Cardiac muscle cell (in vitro differentiated cells and primary cell): ENCODE data around the gene KLHDC4. TPM values are rescaled to one million over a fixed set of nuclear protein-coding genes. Genes with fewer than 3 reads are reported as not detected.

ENCODE experiments used
- DNase-seq, 2 donors: peaks; one replicate each; pipeline versions ENCODE4 v3.0.0 to v3.0.0-alpha.2; 2010 to 2017; ENCODE audit warnings: low read depth in 1 of 2, low spot score in 1 of 2
- H3K27ac ChIP-seq: fragments of 200-600 bp; sonication (generic); 2 replicates; pipeline ENCODE4 v1.5.1; 2016
- H3K27me3 ChIP-seq: fragments of 200-600 bp; sonication (generic); 2 replicates; pipeline ENCODE4 v1.6.0; 2016; ENCODE audit warnings: control low read depth
- H3K36me3 ChIP-seq: fragments of 200-600 bp; sonication (generic); 2 replicates; pipeline ENCODE4 v1.5.1; 2016; ENCODE audit warnings: control low read depth
- H3K4me1 ChIP-seq: fragments of 200-600 bp; sonication (generic); 2 replicates; pipeline ENCODE4 v1.8.1; 2017; ENCODE audit warnings: low read depth, mild to moderate bottlenecking, mixed run types
- H3K4me3 ChIP-seq: fragments of 200-600 bp; sonication (generic); 2 replicates; pipeline ENCODE4 v1.5.1; 2016; ENCODE audit warnings: mild to moderate bottlenecking
- H3K9me3 ChIP-seq: fragments of 200-600 bp; sonication (generic); 2 replicates; pipeline ENCODE4 v1.5.1; 2017; ENCODE audit warnings: low read depth, mild to moderate bottlenecking, control low read depth
- polyA plus RNA-seq: library from polyadenylated mRNA; unstranded; fragments of >200 nt; fragmentation: Nextera tagmentation; extraction: Ambion mirVana; gene quantifications from 2 replicates; pipeline ENCODE4 v1.2.1, GENCODE V29; 2016
- total RNA-seq: library from RNA; depleted of rRNA; stranded (reverse); fragments of >200 nt; gene quantifications from 2 replicates; pipeline ENCODE4 v1.2.3, GENCODE V29; 2016
- TF ChIP-seq, protein P1 (sequence below): IDR thresholded peaks from 2 replicates; pipeline ENCODE4 v1.5.1; 2012; ENCODE audit warnings: low read depth, mild to moderate bottlenecking, low read length

The KLHDC4 gene
- total and polyA plus RNA-seq, 2 experiments from 2014 or later: 13.7 to 18.0 TPM

DNA sequence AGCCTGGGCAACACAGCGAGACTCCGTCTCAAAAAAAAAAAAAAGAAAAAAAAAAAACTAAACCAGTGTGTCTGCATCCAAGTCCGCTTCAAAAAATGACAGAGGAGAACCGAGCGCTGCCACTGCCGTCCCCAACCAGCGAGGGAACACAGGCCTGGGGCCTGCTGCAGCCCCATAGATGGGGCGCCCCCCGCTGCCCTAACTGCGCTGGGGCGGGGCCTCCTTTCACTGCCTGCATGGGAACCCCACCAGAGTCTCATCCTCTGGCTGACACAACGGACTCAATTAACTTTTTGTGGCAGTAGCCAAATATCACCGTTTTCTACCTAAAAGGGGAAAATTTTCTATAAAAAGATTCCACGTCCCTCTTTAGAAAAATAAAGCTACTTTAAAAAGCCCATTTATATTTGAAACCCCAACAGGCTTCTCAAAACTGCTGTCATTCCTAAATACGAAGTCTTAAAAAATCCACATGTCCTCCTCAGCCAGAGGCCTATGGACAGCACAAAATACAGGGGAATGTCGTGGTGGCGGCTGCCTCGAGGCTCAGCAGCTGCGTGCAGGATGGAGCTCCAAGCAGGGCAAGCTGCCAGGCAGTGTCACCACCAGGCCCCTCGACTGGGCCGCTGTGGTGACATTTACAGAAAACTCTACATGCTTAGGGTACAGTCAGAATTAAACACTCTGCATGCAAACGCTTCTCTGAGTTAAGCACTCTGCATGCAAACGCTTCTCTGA is 30.3 kb downstream of the KLHDC4 start:
- Histone ChIP-seq H3K27me3 (no peaks in the 10 kb centered on the region), H3K4me3 (no peak overlapping the region), H3K36me3 (no peaks in the 10 kb centered on the region), H3K9me3 (no peaks in the 10 kb centered on the region), H3K4me1 (no peaks in the 10 kb centered on the region), H3K27ac (no peak overlapping the region)
- no peak for DNase-seq
- TF ChIP-seq, protein P1, sequence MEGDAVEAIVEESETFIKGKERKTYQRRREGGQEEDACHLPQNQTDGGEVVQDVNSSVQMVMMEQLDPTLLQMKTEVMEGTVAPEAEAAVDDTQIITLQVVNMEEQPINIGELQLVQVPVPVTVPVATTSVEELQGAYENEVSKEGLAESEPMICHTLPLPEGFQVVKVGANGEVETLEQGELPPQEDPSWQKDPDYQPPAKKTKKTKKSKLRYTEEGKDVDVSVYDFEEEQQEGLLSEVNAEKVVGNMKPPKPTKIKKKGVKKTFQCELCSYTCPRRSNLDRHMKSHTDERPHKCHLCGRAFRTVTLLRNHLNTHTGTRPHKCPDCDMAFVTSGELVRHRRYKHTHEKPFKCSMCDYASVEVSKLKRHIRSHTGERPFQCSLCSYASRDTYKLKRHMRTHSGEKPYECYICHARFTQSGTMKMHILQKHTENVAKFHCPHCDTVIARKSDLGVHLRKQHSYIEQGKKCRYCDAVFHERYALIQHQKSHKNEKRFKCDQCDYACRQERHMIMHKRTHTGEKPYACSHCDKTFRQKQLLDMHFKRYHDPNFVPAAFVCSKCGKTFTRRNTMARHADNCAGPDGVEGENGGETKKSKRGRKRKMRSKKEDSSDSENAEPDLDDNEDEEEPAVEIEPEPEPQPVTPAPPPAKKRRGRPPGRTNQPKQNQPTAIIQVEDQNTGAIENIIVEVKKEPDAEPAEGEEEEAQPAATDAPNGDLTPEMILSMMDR: no peak

DNA sequence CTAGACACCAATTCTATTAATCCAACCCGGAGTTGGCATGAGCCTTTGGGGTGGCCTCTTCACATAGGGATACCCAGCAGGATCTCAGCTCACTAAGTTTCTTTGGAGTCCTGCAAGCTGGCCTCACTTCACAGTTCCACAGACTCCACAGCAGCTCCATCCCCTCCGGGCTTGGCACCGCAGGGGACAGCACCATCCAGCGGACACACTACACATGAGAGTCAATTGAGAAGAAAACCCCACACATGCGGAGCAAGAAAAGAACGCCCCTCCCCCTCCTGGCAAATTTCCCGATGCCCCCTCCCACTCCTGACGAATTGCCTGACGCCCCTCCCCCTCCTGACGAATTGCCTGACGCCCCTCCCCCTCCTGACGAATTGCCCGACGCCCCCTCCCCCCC is 31.1 kb downstream of the KLHDC4 start:
- H3K9me3 ChIP-seq: no peaks in the 10 kb centered on the region
- TF ChIP-seq, protein P1: no peak
- H3K36me3 ChIP-seq: no peaks in the 10 kb centered on the region
- H3K4me3 ChIP-seq: no peak overlapping the region
- H3K27me3 ChIP-seq: no peaks in the 10 kb centered on the region
- no peak overlapping the region for H3K27ac ChIP-seq
- peaks cover 1% of the 10 kb centered on the region for H3K4me1 ChIP-seq
- DNase-seq: no peak

- TF ChIP-seq, protein P1: no peak
- no peaks in the 10 kb centered on the region for H3K36me3 ChIP-seq
- H3K27me3 ChIP-seq: no peaks in the 10 kb centered on the region
- H3K27ac ChIP-seq: no peak overlapping the region
- no peak for DNase-seq
- H3K4me1 ChIP-seq: peaks cover 6% of the 10 kb centered on the region
- H3K9me3 ChIP-seq: no peaks in the 10 kb centered on the region
- no peak overlapping the region for H3K4me3 ChIP-seq
Observed at GRCh38 chr16:87733190-87733589, 32.6 kb downstream of the KLHDC4 start.

GRCh38 chr16:87731607-87732006 is 34.2 kb downstream of the KLHDC4 start:
- Histone ChIP-seq H3K4me3 (no peak overlapping the region), H3K27ac (no peak overlapping the region), H3K9me3 (no peaks in the 10 kb centered on the region), H3K4me1 (peaks cover 6% of the 10 kb centered on the region), H3K27me3 (no peaks in the 10 kb centered on the region), H3K36me3 (no peaks in the 10 kb centered on the region)
- TF ChIP-seq, protein P1: no peak
- no peak for DNase-seq

DNA sequence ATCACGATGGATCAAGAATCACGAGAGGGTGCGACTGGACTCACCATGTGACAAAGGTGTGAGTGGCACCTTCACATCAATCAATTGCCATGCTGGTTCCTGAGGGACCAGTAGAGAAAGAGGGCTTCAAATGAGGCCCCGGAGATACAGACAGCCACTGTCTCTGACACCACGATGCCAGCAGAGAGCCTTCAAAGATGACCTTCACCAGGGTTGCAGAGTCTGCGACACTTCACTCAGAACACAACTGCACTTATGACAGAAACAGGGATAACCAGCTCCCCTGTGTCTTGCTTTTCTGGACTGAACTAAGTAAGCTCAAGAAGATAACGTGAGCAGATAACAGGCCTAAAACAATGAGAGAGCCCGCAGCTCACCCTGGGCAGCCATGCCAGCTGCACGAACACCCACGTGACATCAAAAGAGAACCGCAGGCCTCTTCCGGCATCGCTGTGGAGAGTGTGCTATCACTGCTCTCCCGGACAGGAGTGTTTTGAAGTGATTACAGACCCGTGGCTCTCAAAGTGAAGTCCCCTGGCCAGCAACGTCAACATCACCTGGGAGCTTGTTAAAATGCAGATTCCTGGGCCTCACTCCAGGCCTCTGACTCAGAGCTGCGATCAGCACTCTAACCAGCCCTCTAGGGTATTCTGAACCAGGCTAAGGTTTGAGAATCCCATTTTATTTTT is 36.4 kb downstream of the KLHDC4 start:
- no peak overlapping the region for H3K4me3 ChIP-seq
- DNase-seq: peak in 1 of 2 donors; percentile 48
- peak overlapping the region; percentile 22 for H3K27ac ChIP-seq
- H3K27me3 ChIP-seq: no peaks in the 10 kb centered on the region
- no peaks in the 10 kb centered on the region for H3K36me3 ChIP-seq
- no peaks in the 10 kb centered on the region for H3K9me3 ChIP-seq
- TF ChIP-seq, protein P1: no peak
- H3K4me1 ChIP-seq: peaks cover 15% of the 10 kb centered on the region
